Ishikawa (cell line): ENCODE results near the gene TTC27.

Experiments used
- EGR1 ChIP-seq: IDR thresholded peaks from 2 replicates; pipeline ENCODE4 v1.6.1; 2012
- EP300 ChIP-seq: IDR thresholded peaks from 2 replicates; pipeline ENCODE4 v1.6.1; 2012; ENCODE audit warnings: borderline replicate concordance
- RAD21 ChIP-seq: IDR thresholded peaks from 2 replicates; pipeline ENCODE4 v1.6.1; 2012; ENCODE audit warnings: low read depth
- TEAD4 ChIP-seq: IDR thresholded peaks from 2 replicates; pipeline ENCODE4 v1.6.1; 2012
- TF ChIP-seq, protein P1 (sequence below): IDR thresholded peaks from 2 replicates; pipeline ENCODE4 v1.6.1; 2012
- TF ChIP-seq, protein P2 (sequence below): IDR thresholded peaks from 2 replicates; pipeline ENCODE4 v1.6.1; 2012; ENCODE audit warnings: low read depth, mild to moderate bottlenecking

- no peak for TF ChIP-seq EP300
- TF ChIP-seq, protein P1, sequence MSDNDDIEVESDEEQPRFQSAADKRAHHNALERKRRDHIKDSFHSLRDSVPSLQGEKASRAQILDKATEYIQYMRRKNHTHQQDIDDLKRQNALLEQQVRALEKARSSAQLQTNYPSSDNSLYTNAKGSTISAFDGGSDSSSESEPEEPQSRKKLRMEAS, result no peak
- TF ChIP-seq, protein P2, sequence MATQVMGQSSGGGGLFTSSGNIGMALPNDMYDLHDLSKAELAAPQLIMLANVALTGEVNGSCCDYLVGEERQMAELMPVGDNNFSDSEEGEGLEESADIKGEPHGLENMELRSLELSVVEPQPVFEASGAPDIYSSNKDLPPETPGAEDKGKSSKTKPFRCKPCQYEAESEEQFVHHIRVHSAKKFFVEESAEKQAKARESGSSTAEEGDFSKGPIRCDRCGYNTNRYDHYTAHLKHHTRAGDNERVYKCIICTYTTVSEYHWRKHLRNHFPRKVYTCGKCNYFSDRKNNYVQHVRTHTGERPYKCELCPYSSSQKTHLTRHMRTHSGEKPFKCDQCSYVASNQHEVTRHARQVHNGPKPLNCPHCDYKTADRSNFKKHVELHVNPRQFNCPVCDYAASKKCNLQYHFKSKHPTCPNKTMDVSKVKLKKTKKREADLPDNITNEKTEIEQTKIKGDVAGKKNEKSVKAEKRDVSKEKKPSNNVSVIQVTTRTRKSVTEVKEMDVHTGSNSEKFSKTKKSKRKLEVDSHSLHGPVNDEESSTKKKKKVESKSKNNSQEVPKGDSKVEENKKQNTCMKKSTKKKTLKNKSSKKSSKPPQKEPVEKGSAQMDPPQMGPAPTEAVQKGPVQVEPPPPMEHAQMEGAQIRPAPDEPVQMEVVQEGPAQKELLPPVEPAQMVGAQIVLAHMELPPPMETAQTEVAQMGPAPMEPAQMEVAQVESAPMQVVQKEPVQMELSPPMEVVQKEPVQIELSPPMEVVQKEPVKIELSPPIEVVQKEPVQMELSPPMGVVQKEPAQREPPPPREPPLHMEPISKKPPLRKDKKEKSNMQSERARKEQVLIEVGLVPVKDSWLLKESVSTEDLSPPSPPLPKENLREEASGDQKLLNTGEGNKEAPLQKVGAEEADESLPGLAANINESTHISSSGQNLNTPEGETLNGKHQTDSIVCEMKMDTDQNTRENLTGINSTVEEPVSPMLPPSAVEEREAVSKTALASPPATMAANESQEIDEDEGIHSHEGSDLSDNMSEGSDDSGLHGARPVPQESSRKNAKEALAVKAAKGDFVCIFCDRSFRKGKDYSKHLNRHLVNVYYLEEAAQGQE, result no peak
- no peak for TF ChIP-seq EGR1
- TF ChIP-seq RAD21, result no peak
- no peak for TF ChIP-seq TEAD4
Measured at GRCh38 chr2:32680942-32681341, 53.1 kb downstream of the TTC27 start.
